GM21390 (cell line): ENCODE results near the gene POMP.
A peak's percentile ranks its signal among the peaks of the same experiment; 100 is the strongest.
"Not testable (repeated sequence)": the region's sequence is repeated elsewhere in the genome, so short reads cannot be mapped to it uniquely, and the experiment has no call there.

ENCODE experiments used
- ATAC-seq: cut with Tn5 transposase; IDR thresholded peaks from one replicate; pipeline ENCODE4 v1.9.1; 2021; ENCODE audit not compliant: unreplicated experiment

POMP gene

DNA sequence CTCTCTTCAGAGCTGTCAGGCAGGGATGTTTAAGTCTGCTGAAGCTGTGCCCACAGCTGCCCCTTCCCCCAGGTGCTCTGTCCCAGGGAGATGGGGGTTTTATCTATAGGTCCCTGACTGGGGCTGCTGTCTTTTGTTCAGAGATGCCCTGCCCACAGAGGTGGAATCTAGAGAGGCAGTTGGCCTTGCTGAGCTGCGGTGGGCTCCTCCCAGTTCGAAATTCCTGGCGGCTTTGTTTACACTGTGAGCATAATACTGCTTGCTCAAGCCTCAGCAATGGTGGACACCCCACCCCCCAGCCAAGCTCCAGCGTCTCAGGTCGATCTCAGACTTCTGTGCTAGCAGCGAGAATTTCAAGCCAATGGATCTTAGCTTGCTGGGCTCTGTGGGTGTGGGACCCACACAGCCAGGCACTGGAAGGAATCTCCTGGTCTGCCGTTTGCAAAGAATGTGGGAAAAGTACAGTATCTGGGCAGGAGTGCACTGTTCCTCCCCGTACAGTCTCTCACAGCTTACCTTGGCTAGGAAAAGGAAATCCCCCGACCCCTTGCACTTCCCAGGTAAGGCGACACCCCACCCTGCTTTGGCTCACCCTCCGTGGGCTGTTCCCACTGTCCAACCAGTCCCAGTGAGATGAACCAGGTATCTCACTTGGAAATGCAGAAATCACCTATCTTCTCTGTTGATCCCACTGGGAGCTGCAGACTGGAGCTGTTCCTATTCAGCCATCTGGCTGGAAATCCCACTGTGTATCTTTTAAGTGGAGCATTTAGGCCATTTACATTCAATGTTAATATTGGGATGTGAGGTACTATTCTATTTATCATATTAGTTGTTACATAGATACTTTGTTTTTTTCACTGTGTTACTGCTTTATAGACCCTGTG is 34.9 kb downstream of the POMP start:
- ATAC-seq: not testable (repeated sequence)

DNA sequence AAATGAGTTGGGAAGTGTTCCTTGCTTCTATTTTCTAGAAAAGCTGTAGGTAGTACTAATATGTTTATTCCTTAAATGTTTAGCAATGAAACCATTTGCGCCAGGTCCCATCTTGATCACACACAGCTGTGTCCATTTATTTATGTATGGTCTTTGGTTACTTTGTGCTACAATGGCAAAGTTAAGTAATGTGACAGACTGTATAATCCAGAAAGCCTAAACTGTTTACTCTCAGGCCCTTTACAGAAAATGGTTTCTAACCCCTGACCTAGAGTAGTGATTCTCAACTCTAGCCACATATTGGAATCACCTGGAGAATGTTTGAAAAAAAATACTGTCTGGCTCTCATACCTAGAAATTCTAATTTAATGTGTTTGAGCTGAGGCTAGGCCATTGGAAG is 38.5 kb downstream of the POMP start:
- no peak for ATAC-seq

DNA sequence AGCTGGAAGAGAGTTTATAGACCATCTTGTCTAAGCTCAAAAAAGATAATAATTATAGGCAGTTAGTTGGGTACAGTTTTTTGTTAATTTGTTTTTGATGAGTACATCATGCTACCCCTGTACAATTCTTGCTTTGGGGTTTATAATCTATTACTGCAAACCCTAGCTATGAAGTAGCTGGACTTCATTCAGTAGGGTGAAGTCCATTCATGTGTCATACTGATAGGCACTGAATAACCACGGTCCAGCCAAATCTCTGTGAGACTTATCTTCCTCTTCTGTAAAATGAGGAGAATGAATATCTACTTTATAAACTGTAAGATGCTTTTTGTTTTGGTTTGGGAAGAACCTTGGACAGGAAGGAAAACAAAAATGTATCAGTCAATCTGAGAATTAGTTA is 40.3 kb downstream of the POMP start:
- no peak for ATAC-seq

DNA sequence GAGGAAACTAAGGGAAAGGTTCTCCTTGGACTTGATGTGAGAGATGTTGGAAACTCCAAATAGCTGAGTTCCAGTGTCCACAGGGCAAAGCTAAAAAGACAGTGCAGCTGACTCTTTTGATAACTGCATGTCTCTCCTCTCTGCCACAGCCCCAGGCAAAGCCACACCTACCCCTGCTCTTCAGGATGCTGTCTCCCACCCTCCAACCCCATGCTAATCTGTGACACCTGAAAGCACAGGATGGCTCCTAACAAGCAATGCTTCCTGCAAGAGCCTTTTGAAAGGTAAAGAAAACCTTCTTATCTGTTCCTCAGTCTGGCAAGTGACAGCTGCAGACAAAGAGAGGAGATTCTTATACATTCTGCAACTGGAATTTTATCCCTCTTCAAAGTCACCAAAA is 45.4 kb downstream of the POMP start:
- no peak for ATAC-seq

DNA sequence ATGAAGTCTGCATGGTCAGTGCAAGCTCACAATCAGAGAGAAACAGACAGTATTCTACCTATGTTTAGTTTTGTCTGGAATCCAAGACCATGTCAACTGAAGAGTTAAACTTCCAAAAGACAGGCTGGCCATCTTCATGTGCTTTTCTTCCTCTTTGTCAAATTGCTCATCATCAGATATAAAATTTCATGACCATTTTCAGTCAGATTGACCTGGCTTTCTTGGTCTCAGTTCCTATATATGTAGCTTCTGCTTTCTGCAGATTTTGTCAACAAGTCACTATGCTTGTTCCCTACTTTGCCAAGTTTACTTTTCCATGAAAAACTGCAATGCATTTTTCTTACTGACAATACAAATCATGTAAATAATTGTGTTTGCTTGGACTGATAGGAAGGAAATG is 46.0 kb downstream of the POMP start:
- ATAC-seq: no peak

DNA sequence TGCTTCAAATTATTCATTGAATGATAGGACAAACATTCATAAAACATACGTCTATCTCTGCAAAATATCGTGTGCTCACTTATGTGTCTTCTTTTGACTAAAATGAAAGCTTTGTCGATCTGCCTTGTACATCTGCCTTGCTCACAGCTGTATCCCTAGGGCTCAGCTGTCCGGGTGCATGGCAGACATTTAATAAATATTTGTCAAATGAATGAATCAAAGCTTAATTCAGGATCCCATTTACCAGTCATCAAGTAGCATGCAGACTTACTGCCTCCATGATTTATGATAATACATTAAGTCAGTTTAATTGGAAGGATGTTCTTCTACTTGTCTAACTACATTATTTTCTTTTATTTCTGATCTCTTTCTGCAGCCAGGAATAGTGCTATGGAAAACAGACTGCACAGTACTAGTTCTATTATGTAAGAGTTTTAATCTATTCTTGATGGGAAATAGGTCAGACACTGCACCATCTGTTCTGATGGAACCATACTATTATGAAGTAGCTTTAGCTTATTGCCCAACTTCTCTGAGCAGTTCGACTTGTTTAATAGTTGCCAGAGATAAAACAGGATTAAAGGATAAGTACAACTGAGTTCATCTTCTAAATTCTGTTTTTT is 46.6 kb downstream of the POMP start:
- ATAC-seq: no peak

DNA sequence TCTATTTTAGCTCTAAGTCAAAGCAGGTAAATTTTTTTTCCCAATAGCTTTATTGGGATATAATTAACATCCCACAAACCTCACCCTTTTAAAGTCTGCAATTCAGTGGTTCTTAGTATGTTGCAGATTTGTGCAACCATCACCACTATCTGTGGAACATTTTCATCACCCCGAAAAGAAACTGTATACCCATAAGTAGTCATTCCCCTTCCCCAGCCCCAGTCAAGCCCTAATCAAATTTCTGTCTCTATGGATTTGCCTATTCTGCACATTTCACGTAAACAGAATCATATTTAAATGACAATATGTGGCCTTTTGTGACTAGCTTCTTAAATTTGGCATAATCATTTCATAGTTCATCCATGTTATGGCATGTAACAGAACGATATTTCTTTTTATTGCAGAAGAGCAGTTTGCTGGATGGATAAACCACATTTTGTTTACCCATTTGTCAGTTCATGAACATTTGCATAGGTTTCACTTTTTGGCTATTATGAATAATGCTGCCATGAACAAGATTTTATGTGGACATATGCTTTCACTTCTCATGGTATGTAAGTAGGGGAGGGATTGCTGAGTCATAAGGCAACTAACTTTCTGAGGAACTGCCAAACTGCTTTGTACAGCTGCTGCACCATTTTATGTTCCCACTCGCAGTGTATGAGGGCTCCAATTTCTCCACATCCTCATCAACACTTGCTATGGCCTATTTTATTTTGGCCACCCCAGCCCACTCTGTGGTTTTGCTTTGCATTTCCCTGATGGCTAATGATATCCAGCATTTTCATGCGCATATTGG is 48.9 kb downstream of the POMP start:
- ATAC-seq: peak; percentile 97

DNA sequence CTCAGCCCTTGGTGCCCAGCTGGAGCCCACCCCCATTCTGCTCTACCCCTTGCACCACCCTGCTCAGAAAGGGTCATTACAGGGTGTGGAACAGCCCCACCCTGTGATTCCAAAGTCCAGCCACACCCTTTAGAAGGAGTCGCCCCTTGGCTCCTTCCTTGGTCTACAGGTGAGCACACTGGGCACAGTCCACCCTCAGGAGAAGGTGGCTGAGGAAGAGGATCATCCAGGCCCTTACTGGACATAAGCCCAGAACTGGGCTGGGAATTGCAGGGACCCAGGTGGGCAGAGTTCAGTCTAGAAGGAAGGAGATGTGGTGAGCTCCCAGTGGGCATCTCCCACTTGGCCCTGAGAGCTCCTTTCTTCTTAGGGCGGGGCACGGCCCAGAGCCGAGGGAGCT is 51.2 kb downstream of the POMP start:
- ATAC-seq: no peak

DNA sequence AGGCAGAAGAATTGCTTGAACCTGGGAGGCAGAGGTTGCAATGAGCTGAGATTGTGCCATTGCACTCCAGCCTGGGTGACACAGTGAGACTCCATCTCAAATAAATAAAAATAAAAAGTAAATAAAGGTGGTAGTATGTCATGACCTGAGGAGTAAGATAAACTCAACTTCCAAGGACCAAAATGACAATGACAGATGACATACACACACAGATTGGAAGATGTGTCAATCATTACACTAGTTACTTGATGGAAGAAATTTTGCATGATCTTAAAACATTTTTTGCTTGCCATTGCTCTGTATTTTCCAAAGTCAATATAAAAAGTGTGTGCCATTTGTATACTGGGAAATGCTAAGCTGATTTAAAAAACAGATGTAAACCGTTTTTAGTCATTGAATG is 55.7 kb downstream of the POMP start:
- no peak for ATAC-seq

DNA sequence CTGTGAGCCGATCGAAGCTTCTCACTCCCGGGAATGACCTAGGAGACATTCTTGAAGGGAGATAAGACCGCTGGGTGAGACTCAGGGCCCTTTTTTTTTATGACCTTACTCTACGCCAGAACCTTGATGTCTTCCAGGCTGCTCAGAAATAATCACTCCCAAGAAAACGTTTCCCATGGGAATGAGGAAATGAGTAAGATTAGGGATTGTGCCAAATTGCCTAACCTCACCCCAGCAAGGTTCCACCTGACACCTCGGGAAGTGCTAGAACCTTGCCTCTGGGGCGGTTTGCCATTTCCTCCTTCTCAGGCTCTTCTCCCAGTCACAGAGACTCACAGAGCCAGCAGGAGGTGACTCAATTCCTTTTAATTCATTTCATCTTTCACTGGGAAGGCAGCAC is 57.6 kb downstream of the POMP start:
- ATAC-seq: no peak

DNA sequence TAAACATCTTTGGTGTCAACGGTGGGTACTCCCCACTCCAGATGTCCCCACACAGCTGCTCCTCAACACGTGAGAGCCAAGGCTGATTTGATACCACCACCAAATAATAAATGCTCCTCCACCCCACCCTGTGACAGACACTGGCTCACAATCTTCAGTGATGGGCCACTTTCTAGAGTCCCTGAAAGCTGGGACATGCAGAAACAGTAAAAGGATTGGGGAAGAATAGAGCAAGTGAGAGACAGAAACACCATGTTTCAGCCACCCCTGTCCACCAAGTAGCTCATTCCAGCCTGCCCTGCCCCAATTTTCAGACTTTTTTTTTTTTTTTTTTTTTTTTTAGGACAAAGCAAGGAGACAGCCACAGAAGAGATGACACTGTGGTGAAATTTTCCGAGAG is 58.2 kb downstream of the POMP start:
- ATAC-seq: no peak

DNA sequence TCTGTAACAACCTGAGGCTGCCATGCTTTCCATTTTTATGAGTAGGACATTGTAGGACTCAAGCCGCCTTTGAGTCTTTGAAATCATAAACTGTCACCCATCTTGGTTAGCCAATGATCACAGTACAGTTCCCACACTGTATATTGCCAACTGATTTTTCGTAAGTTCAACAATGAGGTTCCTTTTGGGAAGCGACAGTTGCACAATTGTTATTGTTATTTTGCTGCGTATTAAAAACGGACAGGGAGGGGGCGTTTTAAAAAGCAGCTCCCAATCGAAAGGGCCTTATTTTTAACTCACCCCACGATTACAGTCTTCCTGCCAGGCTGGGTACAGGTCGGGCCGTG is 59.2 kb downstream of the POMP start:
- no peak for ATAC-seq

DNA sequence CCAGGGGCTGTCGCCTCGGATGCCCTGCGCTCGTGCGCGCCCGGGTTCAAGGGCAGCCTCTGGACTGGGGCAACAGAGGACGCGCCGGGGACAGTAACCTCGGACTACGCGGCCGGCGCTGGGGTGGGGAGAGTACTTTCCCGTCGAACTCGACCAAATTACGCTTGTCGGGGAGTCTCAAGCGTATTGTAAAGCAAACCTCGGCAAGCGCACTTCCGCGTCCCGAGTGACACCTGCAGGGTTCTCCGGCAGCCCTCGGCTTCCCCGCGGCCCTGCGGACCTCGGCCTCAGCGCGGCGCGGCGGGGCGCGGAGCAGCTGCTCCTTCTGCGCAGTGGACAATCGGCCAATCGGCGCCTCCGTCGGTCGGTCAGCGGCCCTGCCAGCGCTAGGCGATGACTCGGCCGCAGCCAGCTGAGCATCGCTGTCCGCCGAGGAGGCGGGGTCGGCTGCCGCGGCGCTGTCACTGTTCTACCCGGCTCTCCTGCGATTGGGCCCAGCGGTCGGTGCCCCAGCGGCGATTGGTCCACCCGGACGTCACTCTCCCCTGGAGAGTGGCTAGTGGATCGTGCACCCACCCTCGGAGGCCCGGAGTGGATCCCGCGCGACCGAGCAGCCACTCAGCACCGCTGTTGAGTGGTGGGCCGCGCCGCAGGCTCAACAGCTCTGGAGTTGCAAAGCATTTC is 59.8 kb downstream of the POMP start, which contains the start of gene SLC46A3:
Gene SLC46A3 (minus strand): TSS at position 428 of the 684 bp plus-strand sequence. CDS start 972 bp downstream, outside the sequence.
- ATAC-seq: peak; percentile 98

DNA sequence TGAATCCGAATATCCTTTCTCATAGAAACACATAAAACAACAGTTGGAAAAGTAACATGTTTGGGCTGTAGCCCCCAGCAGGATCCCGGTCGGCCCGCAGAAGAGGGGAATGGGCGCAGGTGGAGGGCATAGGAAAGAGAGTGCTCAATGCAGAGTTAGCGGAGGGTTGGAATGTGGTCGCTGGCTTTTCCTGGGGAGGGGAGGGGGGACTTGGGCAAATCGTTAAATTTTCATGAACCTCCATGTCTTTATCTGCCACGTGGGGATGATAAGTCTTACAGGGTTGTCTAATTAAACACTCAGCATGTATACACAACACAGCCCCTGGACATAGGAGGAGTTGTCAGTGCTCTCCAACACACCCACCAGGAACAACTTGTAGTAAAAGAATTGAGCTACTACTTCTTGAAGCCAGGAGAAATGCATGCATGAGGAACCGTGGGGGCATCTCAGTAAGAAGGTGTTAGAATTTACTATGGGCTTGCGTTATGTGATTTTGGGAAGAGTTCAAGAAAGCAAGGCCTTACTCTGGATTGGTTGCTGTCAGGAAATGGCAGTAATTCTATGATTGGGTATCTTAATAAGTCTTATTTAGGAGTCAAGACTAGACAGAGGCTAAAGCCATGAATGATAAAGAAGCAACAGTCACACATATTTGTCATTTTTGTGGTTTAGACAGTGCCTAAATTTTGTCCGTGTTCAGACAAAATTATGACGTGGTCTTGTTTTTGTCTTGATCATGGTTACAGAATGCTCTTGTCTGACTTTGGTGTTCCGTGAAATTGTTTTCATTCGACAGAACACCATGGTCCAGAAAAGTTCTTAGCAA is 60.5 kb downstream of the POMP start:
- ATAC-seq: peak; percentile 12

DNA sequence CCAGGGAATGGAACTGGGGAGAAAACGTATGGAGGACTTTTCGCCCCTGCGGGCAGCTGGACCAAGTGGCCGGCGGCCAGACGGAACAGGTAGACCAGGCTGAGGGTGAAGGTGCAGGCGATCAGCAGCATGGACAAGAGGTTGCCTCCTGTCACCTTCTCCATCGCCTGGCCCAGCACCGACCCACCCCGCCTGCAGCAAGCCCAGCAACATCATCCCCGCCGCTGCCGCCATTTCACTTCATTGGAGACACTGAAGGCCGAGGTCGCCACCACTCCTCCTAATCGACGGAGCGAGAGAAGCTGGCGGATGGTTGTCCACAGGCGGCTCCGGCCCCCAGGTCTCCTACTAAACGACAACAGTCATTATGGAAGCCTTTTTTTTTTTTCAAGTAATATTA is 64.9 kb downstream of the POMP start:
- no peak for ATAC-seq

DNA sequence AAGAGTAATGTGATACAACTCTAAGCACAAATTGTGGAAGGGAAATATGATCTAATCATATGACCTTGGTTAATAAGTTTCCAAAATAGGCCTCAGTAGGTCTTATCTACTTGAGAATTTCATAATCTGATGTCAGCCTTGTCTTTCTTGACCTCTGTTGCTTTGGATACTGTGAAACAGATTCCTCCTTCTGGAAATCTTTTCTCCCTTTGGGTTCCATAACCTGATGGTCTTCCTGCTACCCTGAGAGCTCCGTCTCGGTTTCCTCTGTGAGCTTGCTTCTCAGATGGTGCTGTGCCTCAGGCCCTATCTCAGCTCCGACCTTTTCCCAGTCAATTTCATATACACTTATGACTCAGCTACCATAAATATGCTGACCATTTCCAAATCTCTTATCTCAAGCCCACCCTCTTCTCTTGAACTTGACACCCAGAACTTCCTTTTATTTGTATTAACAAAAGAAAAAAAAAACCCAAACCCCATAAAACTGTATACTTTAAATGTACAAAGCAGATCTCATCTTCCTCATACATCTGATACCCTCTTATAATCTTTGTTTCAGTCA is 66.2 kb downstream of the POMP start:
- no peak for ATAC-seq
